Measurements from ENCODE around the gene SENP2.
"Not testable (repeated sequence)": the region's sequence is repeated elsewhere in the genome, so short reads cannot be mapped to it uniquely, and the experiment has no call there.

Gene SENP2

DNA sequence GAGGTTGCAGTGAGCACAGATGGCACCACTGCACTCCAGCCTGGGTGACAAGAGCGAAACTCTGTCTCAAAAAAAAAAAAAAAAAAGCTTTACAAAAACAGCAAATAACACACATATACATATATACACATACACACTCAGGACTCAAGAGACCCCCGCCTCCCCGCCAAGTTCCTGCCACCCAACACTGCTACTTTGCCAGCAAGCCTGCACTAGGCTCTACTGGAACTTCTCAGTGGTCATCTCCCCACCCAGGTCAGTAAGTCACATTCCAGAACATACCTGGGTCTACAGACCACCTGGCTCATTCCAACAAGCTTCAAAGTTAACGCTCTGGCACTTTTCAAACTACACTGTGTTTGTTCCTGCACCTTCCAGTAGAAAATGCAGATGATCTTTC is 62.3 kb downstream of the SENP2 start:
- no peak for DNase-seq

DNA sequence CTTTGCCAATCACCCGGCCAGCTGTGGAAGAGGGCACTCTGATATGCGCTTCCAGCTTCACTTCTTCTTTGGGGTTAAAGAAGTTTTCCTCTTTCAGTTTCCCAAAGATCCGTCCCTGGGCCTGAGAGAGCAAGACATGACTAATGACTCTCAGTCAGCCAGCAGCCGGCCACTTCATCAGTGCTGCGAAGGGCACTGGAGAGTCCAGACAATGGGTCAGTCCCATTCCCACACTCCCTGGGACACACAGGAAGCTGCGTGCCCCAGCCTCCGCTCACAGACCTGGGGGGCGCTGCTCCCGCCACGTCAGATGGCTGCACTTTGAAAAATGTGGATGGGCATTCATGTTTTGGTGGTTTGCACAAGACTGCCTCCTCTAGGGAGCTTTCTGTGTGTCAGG is 63.3 kb downstream of the SENP2 start:
- no peak for DNase-seq

DNA sequence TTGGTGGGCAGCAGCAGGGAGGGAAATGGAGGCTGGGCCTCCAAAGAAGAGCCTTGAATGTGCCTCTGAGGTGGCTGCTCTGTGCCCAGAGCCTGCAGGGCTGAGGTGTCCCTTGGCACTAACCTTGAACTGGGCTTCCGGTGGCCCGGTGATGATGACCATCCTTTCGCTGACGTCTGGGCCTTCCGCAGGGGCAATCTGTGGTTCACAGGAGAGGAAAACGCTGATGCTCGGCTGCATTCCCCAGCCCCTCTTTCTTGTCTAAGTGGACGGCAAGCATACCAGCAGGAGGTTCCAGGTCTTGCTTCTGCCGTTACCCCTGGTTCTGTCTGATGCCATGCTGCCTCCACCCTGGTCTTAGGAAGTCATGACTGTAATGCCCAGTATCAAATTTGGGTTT is 65.9 kb downstream of the SENP2 start:
- no peak for DNase-seq

DNA sequence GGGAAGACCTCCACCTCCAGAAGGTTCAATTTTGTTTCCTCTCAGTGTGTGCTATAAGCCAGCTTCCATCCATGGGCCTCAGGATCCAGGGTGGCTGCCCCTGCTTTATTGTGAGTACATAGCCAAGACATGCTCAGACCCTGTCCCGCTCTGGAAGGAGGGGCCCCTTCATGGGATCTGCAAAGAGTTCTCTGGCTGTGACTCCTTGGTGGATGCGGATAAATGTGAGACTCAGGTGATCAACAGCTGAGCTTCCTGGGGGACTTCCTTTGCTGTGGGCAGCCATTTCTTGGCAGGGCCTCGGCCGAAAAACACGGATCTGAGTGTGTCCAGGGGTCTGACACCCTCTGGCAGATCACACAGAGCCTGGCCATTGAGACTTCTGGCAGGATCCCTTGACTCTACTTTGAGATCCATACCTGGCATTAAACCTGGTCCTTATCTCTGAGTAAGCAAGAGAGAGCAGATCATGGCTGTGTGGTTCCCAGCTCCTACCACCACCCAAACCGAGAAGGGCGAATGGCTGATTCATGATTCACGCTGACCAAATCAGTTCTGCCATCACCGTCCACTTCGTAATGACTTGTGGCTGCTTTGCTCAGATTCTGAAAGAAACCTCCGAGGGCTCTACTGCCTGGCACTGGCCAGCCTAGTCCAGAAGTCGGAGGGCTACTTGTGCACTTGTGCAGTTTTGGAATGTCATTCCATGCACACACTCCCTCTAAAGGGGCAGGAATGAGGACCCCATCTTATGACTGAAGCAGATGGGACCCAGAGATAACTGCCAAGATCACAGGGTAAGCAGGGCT is 68.1 kb downstream of the SENP2 start:
- DNase-seq: no peak

DNA sequence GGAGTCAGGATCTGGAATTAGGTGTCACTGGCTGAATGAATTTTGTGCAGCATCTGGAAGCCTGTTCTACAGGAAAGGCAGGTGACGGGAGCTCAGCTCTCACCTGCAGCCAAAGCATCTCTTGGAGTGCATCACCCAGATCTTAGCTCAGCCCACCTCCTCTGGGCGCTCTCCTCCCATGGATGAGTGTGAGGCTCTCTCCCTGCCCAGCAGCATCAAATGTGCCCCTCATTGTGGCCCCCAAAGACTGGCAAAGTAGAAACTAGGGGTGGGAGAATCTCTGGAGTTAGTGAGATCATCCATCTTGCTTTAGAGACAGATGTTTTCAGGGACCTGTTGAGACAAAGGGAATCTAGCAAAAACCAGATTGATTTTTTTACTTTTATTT is 68.7 kb downstream of the SENP2 start:
- no peak for DNase-seq

DNA sequence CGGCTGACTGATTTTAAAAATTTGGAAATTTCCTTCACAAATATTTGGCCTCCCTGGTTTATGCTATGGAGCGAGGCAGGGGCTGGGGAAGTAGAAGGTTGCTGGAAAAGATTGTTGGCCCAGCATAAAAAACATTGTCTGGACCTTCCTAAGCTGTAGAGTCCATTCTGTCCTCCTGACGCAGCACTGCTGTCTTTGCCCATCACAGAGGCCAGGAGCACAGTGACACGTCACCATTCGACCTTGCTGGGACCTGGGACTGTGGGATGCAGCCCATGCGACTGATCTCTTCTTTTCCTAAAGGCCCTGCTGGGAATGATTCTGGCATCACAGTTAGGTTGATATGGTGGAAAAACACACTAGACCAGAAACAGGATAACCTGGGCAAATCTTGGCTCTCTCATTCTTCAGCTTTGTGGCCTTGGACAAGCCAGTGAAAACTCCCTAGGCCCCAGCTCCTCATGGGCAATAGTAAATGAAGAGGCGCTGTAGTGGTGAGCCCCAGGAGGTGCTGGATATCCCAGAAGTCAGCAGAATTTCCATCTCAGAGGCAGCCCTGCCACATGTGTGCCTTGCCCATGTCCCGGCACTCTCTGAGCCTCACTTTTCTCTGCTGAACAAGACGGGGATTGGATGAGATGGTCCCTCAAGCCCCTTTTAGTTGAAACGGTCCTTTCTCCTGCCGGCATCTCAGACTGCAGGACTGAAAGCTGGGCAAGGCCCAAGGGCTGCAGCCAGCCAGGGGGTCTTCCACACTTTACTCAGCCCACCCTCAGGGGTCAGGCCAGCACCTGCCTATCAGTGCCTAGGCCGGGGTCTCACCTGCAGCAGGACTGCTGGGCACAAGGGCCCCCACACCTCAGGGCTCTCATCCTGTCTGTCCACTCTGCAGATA is 69.6 kb downstream of the SENP2 start:
- no peak for DNase-seq

DNA sequence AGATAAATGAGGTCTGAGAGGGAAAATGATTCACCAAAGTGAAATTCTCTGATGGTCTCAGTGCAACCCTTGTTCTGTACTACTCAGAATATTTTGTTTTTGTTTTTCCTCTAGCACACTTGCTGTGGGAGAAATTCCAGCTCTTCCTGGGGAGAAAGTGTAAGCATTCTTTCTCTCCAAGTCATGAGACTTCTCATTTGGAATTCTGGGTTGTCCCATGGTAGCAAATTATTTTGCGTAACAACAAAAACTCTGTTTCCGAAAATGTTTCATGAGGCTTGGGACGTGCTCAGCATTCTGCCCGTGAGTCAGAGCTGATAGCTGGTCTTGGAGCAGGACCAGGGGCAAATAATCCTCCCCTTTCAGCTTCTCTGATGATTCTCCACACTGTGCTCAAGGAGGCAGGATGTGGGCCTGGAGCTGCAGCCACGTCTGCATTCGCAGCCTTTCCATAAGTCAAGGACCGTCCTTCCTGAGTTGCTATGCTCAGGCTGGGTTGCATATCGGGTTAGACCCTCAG is 70.3 kb downstream of the SENP2 start:
- no peak for DNase-seq

DNA sequence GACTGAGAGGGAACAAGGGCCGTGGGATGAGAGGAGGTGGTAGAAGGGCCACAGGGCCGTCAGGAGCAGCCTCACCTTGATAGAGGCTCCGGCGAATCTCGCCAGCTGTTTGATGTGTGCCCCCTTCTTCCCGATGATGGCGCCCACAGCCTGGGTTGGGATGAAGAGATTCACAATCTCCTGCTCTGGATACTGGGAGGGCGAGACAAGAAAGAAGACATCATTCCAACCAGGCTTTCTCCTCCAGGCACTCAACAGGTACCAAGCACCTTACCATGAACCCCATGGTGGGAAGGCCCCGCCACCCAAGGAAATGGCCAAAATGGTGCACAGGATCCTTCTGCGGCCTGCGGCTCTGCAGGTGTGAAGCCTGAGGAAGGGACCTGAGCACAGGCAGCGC is 71.1 kb downstream of the SENP2 start:
- no peak for DNase-seq

DNA sequence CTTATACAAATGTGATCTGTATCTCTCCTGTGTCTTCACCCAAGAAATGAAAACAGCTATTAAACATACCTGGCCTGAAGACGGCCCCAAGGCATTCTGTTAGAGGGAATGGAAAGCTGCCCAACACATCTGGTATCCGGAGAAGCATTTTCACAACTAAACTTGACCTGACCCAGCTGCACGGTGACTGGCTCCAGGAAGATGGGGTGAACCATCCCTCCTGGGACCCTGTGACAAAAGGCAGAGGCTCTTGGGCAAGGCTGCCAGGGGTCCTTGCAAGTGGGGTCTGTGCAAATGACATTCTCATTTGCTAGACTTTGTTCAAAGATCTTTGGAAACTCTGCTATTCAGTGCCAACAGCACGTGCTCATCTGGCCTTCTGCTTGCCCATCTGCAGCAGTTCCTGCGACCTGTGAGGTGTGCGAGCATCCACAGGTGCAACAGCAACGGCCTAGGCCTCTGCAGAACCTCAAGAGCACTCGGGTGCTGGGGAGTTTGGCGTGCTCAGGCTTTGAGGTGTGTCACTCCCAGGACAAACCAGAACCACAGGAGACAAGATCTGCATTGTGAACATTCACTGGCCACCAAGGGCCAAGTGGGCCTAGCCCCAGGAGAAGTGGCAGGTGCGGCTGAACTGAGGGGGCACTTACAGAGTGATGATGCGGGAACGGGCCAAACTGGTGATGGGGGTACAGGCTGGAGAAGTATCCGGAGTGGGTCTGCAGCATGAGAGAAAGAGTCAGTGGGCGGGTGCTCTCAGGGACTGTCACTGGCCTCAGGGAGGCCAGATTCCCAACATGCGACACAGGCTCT is 71.8 kb downstream of the SENP2 start:
- DNase-seq: no peak

DNA sequence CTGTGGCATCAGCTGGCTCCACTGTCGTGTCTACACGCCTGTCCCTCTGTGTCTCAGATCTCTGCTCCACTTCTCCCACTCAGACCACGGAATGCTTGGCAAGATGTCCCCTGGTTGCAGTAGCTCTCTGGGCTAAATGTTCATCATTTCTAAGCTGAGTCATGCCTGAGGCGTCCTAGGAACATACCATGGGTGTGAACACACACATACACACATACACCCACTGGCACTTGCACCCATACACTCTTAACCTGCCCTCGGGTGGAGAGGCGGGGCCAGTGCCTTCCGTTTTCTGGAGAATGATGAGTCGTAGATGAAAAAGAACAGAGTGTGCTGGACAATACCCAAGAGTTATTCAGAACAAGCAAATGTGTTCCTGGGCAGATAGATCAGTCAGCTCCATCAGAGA is 72.4 kb downstream of the SENP2 start:
- no peak for DNase-seq

DNA sequence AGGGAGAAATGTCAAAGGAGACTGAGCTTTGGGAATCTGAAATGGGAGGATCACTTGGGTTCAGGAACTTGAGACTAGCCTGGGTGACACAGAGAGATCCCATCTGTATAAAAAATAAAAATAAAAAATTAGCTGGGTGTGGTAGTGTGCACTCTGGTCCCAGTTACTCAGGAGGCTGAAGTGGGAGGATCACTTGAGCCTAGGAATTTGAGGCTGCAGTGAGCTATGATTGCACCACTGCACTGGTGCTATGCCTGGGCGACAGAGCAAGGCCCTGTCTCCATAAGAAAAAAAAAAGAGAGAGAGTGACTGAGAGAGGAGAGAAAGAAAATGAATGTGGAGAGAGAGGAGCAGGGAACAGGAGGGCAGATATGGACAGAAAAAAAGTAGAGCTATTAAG is 72.8 kb downstream of the SENP2 start:
- DNase-seq: no peak

DNA sequence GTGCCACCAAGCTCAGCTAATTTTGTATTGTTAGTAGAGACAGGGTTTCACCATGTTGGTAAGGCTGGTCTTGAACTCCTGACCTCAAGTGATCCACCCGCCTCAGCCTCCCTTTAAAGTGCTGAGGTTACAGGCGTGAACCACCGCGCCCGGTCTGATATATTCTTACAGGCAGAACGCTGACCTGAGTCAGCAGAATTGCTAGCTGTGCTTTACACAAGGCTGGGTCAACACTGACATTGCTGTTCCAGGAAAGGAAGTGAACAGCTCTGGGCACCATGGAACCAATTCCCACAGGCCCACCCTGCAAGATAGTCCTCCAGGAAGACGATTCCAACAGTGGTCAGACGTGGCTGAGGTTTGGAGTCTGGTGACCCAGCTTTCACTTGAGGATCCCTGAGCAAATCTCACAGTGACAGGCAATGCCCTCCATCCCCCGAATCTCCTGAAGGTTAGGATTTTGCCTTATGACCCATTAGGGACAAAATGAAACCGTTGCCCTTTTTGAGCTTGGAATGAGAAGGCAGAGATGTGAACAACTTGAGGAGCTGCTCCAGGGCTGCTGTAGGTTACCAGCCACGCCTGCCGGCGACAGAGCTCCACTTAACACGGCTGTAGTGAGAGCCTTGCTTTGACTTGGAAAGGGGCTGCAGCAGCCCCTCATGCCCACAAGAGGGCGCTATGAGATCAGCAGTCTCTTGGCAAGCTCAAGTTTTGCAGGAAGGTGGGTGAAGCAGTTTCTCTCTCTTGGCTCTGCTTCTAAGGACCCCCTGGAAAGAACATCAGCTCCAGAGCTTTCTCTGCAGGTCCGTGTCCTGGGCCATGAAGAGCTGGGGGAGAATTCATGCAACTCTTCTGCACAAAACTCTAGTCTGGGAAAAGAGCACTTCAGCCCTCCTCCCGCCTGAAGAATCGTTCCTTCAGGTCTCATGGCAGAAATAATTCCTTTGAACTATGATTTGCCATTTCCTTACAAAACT is 74.1 kb downstream of the SENP2 start:
- DNase-seq: peak; percentile 82

DNA sequence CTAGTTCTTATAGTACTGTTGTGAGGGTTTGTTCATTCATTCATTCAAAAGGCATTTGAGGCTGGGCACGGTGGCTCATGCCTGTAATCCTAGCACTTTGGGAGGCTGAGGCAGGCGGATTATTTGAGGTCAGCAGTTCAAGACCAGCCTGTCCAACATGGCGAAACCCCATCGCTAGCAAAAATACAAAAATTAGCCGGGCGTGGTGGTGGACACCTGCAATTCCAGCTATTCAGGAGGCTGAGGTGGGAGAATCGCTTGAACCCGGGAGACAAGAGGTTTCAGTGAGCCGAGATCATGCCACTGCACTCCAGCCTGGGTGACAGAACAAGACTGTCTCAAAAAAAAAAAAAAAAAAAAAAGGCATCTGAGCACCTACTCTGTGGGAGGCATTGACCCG is 75.2 kb downstream of the SENP2 start:
- not testable (repeated sequence) for DNase-seq

DNA sequence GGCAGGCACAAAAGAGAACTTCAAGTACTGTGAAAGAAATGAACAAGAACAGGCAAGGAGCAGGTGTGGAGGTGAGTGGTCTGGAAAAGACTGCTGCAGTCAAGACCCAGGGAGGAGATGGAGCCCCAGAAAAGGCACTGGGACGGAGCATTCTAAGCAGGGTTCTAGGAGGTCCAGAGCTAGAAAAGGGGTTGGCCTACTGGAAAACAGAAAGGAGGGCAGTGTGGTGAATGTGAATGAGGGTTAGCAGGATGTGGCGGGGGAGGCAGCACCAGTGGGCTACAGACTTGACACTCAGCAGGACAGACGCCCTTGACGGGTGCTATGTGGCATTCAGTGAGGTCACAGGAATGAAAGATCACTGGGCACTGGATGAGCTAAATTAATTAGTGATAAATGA is 75.7 kb downstream of the SENP2 start:
- no peak for DNase-seq

DNA sequence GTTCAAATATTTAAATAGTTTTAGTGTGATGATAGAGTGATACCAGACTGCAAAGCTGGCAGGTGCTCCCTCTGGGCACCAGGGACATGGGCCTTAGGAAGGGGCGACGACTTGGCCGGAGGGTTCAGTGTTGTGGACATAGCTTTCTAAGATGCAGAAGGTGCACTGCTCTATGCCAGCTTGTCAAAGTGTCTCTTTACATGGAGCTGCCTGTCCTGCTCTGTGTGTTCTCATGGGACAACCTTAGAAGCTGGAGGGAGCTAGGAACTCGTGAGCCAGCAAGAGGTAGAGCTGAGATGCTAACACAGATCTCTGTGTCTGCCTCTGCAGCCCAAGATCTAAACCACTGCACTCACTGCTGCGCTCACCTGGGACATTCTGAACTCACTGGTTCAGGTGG is 77.8 kb downstream of the SENP2 start:
- no peak for DNase-seq

DNA sequence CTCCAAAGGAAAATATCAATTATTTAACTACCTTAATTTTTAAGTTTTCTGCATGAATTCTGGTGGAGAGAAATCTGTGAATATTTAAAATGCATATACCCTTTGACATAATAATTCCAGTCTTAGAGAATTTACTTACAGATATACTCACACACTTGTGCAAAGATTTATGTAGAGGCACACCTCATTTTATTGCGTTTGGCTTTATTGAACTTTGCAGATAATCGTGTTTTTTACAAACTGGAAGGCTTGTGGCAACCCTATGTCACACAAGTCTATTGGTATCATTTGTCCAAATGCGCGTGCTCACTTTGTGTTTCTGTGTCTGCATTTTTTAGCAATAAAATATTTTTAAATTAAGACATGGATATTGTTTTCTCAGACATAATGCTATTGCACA is 81.5 kb downstream of the SENP2 start:
- no peak for DNase-seq

DNA sequence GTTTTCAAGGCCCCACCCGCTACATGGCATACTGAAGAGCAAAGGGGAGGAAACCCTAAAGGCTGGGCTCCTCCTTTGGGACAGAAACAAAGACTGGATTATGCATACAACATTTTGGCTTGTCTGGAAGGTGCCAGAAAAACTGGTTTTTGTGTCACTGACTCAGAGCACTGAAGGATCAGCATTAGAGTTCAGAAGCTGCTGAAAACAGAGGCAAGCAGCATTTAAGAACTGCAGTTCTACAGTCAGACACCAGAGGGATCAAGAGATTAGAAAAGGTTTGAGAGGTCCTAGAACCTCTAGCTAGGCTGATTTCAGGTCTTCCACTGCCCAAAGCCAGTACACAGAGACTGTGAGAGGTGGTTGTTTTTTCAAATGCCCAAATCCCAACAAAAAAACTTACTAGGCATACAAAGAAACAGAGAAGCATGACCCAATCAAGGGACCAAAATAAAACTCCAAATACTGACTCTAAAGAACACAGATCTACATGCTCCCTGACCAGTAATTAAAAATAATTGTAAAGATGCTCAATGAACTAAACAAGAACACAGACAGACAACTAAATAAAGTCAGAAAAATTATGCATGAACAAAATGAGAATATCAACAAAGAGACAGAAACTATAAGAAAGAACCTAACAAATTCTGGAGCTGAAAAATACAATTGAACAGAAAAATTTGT is 91.2 kb downstream of the SENP2 start:
- DNase-seq: peak; percentile 26

DNA sequence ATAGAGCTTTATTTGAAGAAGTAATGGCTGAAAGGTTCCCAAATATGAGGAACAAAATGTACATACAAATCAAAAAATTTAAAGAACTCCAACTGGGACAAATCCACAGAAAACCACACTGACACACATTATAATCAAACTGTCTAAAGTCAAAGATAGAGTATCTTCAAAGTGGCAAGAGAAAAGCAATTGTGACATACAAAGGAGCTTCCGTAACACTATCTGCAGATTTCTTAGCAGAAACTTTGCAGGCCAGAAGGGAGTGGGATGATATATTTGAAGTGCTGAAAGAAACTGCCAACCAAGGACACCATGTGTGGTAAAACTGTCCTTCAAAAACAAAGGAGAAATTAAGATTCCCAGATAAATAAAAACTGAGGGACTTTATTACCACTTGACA is 91.9 kb downstream of the SENP2 start:
- no peak for DNase-seq

DNA sequence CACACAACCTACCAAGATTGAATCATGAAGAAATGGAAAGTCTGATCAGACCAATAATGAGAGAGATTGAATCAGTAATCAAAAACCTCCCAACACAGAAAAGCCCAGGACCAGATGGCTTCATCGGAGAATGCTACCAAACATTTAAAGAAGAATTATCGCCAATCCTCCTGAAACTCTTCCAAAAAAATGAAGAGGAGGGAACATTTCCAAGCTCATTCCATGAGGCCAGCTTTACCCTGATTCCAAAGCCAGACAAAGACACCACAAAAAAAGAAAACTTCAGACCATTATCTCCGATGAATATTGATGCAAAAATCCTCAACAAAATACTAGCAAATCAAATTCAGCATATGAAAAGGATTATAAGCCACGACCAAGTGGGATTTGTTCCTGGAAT is 94.1 kb downstream of the SENP2 start:
- DNase-seq: no peak
